Endodermal cell (in vitro differentiated cells): ENCODE measurements around the gene CITED2. TPM values are rescaled to one million over a fixed set of nuclear protein-coding genes. Genes with fewer than 3 reads are reported as not detected.

Experiments used
- DNase-seq: peaks from one replicate; pipeline ENCODE4 v3.0.0-alpha.2; 2017
- H3K27ac ChIP-seq: 2 replicates; pipeline ENCODE4 v1.5.1; 2013; ENCODE audit warnings: mild to moderate bottlenecking, low read depth, low read length, moderate library complexity
- H3K27me3 ChIP-seq: 2 replicates; pipeline ENCODE4 v1.6.1; 2013; ENCODE audit warnings: mild to moderate bottlenecking, low read length, moderate library complexity; ENCODE audit not compliant: insufficient read depth, control insufficient read depth, poor library complexity, severe bottlenecking
- H3K36me3 ChIP-seq: 2 replicates; pipeline ENCODE4 v1.7.0; 2013; ENCODE audit warnings: mild to moderate bottlenecking, low read length, moderate library complexity; ENCODE audit not compliant: control insufficient read depth, insufficient read depth
- H3K4me1 ChIP-seq: one replicate; pipeline ENCODE4 v1.7.0; 2013; ENCODE audit warnings: low read length; ENCODE audit not compliant: control insufficient read depth, insufficient read depth
- H3K4me3 ChIP-seq: 2 replicates; pipeline ENCODE4 v1.5.1; 2013; ENCODE audit warnings: mild to moderate bottlenecking, low read length, moderate library complexity
- H3K9ac ChIP-seq: 2 replicates; pipeline ENCODE4 v1.6.1; 2013; ENCODE audit warnings: mild to moderate bottlenecking, low read length, moderate library complexity; ENCODE audit not compliant: poor library complexity, severe bottlenecking; ENCODE audit errors: extremely low read depth
- H3K9me3 ChIP-seq: 2 replicates; pipeline ENCODE4 v1.6.1; 2013; ENCODE audit warnings: mild to moderate bottlenecking, low read length, moderate library complexity; ENCODE audit not compliant: control insufficient read depth
- H3K27ac Mint-ChIP-seq: 2 replicates; pipeline ENCODE4 v1.8.0; 2020; ENCODE audit warnings: mixed read lengths
- H3K27me3 Mint-ChIP-seq: 2 replicates; pipeline ENCODE4 v1.8.0; 2021; ENCODE audit warnings: mild to moderate bottlenecking, mixed read lengths; ENCODE audit not compliant: insufficient read depth
- H3K36me3 Mint-ChIP-seq: 2 replicates; pipeline ENCODE4 v1.8.0; 2020; ENCODE audit warnings: low read depth, mixed read lengths
- H3K4me1 Mint-ChIP-seq: 2 replicates; pipeline ENCODE4 v1.8.0; 2020; ENCODE audit warnings: mixed read lengths
- H3K4me3 Mint-ChIP-seq: 2 replicates; pipeline ENCODE4 v1.8.0; 2020; ENCODE audit warnings: mild to moderate bottlenecking, moderate library complexity, mixed read lengths
- H3K9me3 Mint-ChIP-seq: 2 replicates; pipeline ENCODE4 v1.8.0; 2020; ENCODE audit warnings: mild to moderate bottlenecking, mixed read lengths
- WGBS, 2 experiments: methylation state at CpG; one replicate each; pipeline versions ENCODE4 v1.1.5 to v1.1.7; 2013; ENCODE audit warnings: missing lambda C conversion rate in 2 of 2, mixed read lengths in 1 of 2; ENCODE audit not compliant: insufficient coverage in 1 of 2, insufficient read length in 1 of 2; 5-methylcytosine and 5-hydroxymethylcytosine counted together
- total RNA-seq, 2 donors: library from RNA; stranded (reverse); fragmentation: NEBNext Ultra II Directional in 1 of 2; extraction: Animal tissue kit (Norgen Biotek cat#: 25700) in 1 of 2; gene quantifications; 2 replicates in 1 of 2; 3 replicates in 1 of 2; pipeline ENCODE4 v1.2.1, GENCODE V29; 2021
- TF ChIP-seq, protein P1 (sequence below): fragments of 200-600 bp; sonication (generic); conservative IDR thresholded peaks from 2 replicates; pipeline ENCODE4 v1.5.0; 2021; ENCODE audit warnings: antibody characterized with exemption, mild to moderate bottlenecking

Gene CITED2
- total RNA-seq, 2 donors from 2014 or later = 80.2 to 118 TPM

DNA sequence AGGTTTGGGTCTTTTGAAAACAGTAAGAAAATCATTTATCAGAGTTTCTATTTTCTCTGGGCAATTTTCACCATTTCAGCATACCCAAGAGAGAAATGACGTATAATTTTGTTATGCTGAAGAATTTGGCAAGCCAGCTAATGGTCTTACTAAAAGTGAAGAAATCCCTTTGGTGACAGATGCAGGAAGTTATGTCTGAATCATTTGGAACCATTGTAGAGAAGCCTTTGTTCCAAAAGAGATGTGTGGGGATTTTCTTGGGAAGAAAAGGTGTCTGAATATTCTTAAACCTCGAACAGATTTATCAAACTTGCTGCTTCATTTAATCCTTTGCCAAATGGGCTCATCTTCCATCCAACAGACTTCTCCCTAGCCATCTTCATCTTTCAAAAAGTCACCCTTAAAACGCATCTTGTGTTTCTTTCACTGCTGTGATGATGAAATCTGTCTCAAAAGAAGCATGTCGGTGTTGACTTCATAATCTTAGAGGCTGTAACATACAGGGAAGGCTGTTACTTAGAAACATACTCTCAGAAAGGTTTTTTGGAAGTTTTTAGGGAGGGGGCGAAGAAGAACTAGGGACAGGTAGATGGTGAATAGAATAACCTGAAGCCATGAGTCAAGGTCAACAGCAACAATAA, 39.5 kb downstream of the CITED2 start:
- no peak for DNase-seq
- no peaks in the 10 kb centered on the region for H3K9me3 Mint-ChIP-seq
- no peaks in the 10 kb centered on the region for H3K36me3 Mint-ChIP-seq
- no peaks in the 10 kb centered on the region for H3K4me1 Mint-ChIP-seq
- Histone ChIP-seq H3K4me1 (no peaks in the 10 kb centered on the region), H3K9ac (no peak overlapping the region), H3K9me3 (no peaks in the 10 kb centered on the region), H3K27ac (no peak overlapping the region), H3K27me3 (no peaks in the 10 kb centered on the region), H3K4me3 (no peak overlapping the region), H3K36me3 (no peaks in the 10 kb centered on the region)
- 94 to 97% methylated on average over 3 to 5 of the region's 5 CpGs for WGBS, 2 experiments
- H3K4me3 Mint-ChIP-seq = no peak overlapping the region
- H3K27ac Mint-ChIP-seq = no peak overlapping the region
- H3K27me3 Mint-ChIP-seq = no peaks in the 10 kb centered on the region
- TF ChIP-seq, protein P1, sequence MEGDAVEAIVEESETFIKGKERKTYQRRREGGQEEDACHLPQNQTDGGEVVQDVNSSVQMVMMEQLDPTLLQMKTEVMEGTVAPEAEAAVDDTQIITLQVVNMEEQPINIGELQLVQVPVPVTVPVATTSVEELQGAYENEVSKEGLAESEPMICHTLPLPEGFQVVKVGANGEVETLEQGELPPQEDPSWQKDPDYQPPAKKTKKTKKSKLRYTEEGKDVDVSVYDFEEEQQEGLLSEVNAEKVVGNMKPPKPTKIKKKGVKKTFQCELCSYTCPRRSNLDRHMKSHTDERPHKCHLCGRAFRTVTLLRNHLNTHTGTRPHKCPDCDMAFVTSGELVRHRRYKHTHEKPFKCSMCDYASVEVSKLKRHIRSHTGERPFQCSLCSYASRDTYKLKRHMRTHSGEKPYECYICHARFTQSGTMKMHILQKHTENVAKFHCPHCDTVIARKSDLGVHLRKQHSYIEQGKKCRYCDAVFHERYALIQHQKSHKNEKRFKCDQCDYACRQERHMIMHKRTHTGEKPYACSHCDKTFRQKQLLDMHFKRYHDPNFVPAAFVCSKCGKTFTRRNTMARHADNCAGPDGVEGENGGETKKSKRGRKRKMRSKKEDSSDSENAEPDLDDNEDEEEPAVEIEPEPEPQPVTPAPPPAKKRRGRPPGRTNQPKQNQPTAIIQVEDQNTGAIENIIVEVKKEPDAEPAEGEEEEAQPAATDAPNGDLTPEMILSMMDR = no peak

DNA sequence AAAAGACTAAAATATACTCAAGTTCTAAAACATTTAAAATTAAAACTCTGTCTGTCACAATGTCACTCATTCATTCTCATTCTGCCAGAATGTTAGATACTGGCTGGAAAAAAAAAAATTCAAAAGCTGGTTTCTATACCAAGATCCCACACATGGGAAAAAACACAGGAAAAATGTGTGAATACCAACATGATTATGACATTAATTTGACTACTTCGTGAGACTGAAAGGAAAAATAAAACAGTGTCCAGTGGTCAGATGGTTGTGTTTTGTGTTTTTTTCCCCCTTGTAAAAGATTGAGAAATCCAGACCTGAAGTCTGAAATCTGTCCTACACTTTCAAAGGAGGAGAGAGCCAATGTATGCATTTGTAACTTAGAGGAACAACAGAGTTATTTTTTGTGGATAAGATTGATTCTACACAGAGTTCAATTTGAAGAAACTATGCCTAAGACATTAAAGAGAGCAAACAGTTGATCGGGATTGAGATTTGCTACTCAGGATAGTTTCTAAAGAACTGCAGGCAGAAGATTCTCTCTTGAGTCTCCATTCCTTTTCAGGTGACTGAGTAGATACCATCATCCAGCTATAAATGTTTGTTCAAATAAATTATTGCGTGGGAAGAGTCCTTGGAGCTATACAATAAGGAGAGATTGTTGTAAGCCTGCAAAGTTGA, 43.5 kb downstream of the CITED2 start:
- no peaks in the 10 kb centered on the region for H3K4me1 ChIP-seq
- no peaks in the 10 kb centered on the region for H3K9me3 ChIP-seq
- Mint-ChIP-seq H3K4me1 (no peaks in the 10 kb centered on the region), H3K27me3 (no peaks in the 10 kb centered on the region), H3K4me3 (no peak overlapping the region), H3K27ac (no peak overlapping the region), H3K9me3 (peaks cover 7% of the 10 kb centered on the region), H3K36me3 (no peaks in the 10 kb centered on the region)
- H3K4me3 ChIP-seq = no peak overlapping the region
- 93% methylated on average over 2 to 3 of the region's 3 CpGs for WGBS, 2 experiments
- TF ChIP-seq, protein P1 = no peak
- no peaks in the 10 kb centered on the region for H3K36me3 ChIP-seq
- DNase-seq = no peak
- no peaks in the 10 kb centered on the region for H3K27me3 ChIP-seq
- H3K27ac ChIP-seq = no peak overlapping the region
- no peak overlapping the region for H3K9ac ChIP-seq

DNA sequence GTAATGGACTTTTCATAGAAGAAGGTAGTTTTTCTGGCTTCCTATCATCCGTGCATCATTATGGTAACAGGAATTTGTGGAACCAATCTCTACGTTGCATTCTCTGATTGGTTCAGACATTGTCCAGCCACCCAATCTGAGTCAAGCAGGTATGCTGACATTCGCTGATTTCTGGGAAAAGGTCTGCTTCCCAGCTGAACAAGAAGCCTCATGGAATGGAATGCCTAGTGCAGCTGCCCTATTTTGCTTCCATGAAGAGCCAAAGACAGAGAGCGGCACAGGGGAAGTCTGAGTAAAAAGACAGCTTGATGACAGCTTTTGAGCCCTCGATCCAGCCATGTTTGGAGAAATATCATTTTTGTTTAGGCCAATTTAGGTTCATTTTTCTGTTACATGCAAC, 44.1 kb downstream of the CITED2 start:
- Mint-ChIP-seq H3K4me3 (no peak overlapping the region), H3K27me3 (no peaks in the 10 kb centered on the region), H3K9me3 (peaks cover 7% of the 10 kb centered on the region), H3K27ac (no peak overlapping the region), H3K4me1 (peaks cover 4% of the 10 kb centered on the region), H3K36me3 (no peaks in the 10 kb centered on the region)
- H3K36me3 ChIP-seq = no peaks in the 10 kb centered on the region
- no peaks in the 10 kb centered on the region for H3K27me3 ChIP-seq
- H3K4me1 ChIP-seq = no peaks in the 10 kb centered on the region
- no peaks in the 10 kb centered on the region for H3K9me3 ChIP-seq
- no peak overlapping the region for H3K4me3 ChIP-seq
- TF ChIP-seq, protein P1 = no peak
- H3K9ac ChIP-seq = no peak overlapping the region
- no peak for DNase-seq
- H3K27ac ChIP-seq = no peak overlapping the region
- WGBS, 2 experiments = 92 to 95% methylated on average over 4 to 5 of the region's 5 CpGs
